Islet precursor cell (in vitro differentiated cells): Measurements from ENCODE around the gene RPGR.

ENCODE experiments used
- DNase-seq: peaks from one replicate; pipeline ENCODE4 v3.0.0-alpha.2; 2018

RPGR gene, protein sequence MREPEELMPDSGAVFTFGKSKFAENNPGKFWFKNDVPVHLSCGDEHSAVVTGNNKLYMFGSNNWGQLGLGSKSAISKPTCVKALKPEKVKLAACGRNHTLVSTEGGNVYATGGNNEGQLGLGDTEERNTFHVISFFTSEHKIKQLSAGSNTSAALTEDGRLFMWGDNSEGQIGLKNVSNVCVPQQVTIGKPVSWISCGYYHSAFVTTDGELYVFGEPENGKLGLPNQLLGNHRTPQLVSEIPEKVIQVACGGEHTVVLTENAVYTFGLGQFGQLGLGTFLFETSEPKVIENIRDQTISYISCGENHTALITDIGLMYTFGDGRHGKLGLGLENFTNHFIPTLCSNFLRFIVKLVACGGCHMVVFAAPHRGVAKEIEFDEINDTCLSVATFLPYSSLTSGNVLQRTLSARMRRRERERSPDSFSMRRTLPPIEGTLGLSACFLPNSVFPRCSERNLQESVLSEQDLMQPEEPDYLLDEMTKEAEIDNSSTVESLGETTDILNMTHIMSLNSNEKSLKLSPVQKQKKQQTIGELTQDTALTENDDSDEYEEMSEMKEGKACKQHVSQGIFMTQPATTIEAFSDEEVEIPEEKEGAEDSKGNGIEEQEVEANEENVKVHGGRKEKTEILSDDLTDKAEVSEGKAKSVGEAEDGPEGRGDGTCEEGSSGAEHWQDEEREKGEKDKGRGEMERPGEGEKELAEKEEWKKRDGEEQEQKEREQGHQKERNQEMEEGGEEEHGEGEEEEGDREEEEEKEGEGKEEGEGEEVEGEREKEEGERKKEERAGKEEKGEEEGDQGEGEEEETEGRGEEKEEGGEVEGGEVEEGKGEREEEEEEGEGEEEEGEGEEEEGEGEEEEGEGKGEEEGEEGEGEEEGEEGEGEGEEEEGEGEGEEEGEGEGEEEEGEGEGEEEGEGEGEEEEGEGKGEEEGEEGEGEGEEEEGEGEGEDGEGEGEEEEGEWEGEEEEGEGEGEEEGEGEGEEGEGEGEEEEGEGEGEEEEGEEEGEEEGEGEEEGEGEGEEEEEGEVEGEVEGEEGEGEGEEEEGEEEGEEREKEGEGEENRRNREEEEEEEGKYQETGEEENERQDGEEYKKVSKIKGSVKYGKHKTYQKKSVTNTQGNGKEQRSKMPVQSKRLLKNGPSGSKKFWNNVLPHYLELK

DNA sequence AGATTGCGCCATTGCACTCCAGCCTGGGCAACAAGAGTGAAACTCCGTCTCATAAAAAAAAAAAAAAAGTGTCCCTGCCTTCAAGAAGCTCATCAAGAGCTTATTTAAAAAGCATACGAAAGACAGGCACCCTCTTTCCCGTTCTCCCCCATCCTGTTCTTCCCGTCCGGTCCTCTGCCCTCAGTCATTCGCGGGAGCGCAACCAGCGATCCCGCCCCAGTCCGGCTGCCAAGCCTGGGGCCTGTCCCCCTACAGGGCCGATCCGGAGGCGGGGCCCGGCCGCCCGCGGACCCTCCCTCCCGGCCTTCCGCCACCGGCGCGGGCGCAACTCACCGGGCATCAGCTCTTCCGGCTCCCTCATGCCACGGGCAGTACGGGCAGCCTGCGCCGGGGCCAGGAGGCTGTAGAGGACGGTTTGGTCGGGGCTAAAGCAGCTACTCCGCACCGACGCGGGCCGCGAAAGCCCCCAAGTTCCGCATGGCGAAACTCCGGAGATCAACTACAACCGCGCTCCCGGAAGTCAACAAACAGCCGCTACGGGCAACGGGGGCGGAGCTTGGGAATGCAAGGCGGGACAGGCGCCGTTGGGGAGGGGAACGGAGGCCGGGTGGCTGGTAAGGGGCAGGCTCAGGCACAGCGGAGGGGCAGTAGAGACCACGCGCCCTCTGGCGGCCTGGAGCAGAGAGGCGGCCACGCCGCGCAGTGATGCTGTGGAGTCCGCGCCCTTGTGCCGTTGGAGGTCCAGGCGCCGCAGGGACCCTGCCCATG, at the start of gene RPGR:
RPGR (minus strand) TSS at position 503 of the 768 bp plus-strand sequence; CDS start at position 361, 142 bp downstream.
- DNase-seq, result peak; percentile 96

DNA sequence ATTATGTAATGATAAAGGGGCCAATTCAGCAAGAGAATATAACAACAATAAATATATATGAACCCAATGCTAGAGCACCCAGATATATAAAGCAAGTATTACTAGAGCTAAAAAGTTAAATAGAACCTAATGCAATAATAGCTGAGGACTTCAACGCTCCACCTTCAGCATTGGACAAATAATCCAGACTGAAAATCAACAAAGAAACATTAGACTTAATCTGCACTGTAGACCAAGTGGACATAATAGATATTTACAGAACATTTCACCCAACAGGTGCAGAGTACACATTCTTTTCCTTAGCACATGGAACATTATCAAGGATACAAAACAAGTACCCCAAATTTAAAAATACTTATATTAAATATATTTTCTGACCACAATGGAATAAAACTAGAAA, 49.4 kb upstream of the RPGR start:
- DNase-seq, result no peak

DNA sequence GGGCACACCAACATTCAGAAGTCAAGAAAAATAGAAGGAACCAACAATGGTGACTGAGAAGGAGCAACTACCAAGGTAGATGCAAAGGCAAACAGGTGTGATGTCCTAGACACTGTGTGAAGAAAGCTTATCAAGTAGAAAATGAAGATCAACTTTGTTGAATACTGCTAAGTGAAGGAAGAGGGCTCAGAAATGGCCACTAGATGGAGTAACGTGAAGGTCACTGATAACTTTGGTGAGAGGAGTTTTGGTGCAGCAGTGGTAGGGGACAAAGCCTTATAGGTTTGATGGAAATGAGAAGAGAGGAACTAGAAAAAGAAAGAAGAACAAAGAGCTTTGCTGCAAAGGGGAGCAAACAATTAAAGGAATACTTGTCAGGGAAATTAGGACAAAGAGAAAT, 48.6 kb upstream of the RPGR start:
- no peak for DNase-seq

DNA sequence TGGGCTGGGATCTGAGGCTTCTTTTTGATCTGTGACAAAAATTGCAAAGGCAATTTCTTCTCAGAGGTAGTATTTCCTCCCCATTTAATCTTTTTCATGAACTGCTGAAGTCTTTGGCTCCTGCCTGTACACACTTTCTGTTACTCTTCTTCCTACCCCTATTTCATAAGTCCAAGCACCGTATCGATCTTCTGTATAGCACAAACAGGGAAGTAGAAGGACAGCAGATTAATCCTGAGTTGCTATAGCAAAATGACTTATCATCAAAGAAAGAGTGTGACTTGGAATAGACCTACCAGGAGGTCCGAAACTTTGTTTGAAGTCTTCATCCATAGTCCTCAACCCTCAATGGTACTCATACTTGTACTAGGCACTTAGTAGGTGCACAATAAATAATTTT, 47.1 kb upstream of the RPGR start:
- DNase-seq, result no peak

DNA sequence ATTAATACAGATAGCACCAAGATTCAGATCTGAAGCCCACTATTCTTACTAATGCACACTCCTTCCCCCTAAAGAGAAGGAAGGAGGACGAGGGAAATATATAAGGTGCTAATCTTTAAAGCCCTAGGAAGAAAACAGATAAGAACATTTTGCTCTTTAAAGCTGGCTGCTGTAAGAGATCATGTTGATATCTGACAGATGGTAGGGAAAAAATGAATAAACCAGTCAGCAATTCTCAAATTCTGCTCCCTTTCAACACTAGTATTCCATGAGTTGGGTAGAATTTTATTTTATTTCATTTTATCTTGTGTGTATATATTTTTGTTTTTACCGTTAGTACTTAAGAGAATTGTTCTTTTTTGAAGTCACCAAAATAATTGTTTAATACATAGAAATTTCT, 44.3 kb upstream of the RPGR start:
- DNase-seq, result no peak

DNA sequence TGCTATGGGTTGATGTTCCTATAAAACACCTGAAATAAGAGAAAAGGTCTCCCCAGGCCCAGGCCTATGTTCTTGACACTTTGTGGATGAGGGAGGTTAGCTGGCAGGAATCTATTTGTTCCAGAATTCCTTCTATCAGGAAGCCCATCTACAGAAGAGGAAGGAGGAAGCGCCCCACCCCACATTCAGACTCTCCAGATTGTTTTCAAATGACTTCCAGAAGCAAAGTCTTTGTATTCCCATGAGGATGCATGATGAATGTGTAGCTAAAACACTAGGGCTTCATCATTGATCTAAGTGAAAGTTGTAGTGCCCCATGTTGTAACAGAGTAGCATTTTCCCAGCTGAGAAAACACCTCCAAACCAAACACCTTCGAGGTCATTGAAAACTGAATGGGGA, 41.5 kb upstream of the RPGR start:
- DNase-seq, result no peak

DNA sequence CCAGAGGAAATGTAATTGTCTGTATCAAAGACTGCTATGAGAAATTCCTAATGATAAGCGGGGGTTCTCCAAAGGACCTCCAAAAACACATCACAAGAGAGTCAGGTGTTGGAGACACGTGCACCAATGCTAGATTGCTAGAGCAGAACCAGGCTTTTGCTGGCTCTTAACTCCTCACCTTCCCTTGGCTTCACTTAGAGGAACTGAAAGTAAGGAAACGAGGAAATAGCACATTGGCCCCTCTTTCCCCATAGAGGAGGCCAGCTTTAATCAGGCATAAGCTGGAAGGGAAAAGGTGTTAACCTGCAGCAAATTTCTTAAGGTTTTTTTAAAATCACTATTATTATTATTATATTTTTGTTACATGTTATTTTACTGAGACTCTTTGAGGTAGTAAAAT, 38.6 kb upstream of the RPGR start:
- no peak for DNase-seq

DNA sequence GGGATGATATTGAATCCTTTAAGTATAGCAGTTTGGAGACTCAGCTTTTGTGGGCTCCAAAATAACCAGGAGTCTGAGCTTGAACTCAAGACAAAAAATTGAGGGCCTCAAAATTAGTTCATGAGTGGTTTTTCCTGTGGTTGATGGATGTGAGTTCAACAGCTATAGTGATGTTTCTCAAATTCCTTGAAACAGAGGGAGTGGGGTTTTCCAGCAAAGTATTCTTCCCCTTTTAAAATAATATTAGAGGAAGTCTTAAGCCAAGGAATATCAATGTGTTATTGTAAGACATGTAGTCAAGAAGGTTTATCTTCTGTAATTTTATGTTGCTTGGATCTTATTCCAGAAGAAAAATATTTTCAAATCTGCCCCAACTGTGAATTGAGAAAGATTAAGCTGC, 35.7 kb upstream of the RPGR start:
- no peak for DNase-seq

DNA sequence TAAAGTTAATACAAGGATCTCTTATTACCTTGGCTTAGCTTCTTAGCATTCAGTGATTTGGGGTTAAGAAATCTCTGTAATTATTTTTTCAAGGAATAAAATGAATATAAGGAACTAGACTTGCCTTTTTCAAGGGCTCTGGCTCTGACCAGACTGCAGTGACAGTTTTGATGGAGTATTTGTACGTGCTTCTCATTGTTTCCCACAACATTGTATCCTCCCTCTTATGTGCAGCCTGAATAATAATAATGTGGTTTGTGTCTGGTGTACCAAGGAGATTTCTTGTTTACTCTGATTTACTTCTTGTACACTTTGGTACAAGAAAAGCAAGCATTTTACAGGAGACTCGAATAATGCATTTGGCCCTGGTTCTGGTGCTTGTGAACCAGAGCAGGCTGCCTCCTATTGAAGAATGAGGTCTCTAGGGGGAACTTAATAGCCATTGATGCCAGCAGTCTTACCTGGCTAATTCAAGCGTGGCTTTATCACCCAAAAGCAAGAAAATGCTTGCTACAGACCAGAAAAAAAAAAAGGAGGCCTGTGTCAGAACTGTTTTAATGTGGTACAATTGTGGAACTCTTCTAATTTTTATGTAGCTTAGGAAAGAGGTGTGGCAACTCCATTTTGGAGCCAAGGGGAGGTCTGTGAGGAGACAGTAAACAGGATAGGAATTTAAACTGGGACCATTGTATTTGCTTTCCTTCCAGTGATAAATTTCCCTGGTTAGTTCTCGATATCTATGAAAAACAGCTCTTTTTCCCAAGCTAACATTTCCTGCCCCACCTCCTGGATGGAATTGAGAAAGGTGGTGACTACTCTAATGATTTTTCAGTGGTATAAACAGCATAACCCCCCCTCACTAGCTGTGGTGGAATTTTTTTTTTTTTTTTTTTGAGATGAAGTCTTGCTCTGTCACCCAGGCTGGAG, 30.7 kb upstream of the RPGR start:
- DNase-seq, result no peak

DNA sequence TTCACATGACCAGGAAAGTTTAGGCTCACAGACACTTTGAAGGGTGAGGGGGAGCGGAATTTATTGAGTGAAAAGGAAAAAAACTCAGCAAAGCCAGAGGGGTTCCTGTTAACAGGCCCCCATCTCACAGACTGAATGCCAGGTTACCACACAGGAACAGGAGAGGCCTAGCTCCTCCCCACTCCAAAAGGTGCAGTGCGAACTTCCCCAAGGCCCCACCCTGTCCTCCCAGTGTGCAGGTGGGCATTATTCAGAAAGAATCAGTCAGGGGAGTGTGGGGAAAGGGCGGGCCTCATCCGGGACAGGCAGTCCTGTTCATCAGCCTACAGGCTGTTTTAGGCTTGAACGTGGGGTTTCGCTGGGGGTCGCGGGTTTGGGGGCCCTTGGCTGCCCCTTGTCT, 29.1 kb upstream of the RPGR start:
- no peak for DNase-seq

DNA sequence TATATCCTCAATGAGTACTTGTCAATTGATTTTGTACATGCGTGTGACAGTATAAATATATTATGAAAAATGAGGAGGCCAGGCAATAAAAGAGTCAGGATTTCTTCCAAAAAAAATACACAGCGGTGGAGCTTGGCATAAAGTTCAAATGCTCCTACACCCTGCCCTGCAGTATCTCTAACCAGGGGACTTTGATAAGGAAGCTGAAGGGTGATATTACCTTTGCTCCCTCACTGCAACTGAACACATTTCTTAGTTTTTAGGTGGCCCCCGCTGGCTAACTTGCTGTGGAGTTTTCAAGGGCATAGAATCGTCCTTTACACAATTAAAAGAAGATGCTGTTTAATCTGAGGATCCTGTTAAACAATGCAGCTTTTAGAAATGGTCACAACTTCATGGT, 25.1 kb upstream of the RPGR start, which contains the start of gene OTC:
OTC (plus strand) TSS at position 243 of the 400 bp plus-strand sequence; CDS start at position 336, 93 bp downstream.
- DNase-seq, result no peak

DNA sequence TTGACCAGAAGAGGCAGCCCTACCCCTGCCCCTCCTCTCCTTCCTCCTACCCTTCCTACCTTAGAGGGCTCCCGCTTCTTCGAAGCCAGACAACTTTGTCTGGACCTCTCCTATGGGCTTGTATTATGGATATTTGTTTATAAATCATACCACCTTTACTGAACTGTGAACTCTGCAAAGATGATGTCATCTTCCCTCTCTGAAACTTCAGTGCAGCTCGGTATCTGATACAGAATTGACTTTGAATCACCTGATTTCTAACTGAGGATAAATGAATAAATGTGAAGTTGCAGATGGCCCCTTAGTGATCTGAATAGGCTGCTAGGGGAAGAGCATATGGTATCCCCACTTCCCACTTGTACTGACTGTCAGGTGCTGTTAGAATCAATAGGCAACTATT, 24.0 kb upstream of the RPGR start:
- DNase-seq, result no peak

DNA sequence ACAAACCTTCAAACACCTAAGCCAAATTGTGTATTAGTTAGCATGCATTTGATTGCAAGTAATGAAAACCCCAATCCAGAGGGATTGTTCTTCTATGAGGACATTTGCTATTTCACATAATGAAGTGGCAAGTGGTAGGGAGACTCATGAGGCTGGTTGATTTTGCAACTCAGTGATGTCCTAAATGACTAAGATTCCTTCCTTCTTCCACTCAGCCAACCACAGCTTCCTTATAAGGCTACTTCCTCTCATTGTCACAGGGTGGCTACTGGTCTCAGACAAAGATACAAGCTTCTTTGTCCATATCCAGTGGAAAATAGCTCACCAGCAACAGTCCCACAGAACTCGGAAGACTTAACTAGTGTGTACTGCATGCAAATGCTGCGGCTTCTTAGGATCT, 19.8 kb upstream of the RPGR start:
- DNase-seq, result no peak

DNA sequence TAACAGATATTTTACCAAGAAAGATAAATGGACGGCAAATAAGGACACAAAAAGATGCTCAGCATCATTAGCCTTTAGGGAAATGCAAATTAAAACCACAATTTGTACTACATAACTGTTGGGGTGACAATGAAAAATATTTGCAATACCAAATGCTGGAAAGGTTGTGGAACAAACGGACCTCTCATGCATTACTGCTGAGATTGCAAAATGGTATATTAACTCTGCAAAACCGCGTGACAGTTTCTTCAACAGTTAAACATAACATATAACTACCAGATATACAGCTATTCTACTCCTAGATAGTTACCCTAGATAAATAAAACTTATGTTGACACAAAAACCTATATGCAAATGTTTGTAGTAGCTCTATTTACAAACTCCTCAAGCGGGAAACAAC, 18.8 kb upstream of the RPGR start:
- no peak for DNase-seq

DNA sequence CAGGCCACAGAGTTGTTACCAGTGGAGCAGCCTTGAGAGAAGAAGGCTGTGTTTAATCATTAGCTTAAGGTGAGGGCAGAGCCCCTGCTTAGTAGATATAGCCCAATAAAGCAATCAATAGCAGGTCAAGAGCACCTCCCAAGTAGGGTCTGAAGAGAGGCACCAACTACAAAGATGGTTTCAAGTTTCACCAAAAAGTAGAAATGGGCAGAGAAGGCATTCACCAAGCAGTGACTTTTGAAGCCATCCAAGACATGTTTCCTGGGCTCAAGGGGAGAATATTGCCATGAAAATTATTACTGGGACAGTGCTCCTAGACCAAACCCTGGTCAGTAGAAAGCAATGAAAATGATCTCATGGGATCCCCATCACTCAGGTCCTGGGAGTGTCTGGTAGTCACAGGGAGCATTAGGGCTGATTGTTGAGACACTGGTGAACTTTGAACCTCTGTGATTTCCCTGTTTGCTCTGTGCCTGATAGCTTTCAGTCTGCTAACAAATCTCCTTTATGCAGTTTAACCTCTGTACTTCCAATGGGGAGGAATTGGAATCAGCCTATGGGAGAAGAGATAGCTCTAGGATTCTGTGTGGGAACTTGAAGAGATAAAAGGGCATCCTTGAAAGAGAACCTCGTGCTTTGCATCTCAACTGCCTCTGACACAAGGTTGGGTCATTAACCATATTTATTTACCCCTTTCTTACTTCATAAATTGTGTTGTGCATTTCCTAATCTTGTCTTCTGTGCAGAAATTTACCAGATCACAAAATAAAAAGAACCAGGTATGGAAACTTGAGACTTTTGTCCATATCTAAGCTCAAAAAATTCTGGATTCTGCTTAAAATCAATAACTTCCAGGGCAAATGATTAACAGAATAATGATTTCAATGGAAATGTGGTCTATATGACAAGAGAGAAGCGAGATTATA, 15.8 kb upstream of the RPGR start:
- DNase-seq, result no peak

DNA sequence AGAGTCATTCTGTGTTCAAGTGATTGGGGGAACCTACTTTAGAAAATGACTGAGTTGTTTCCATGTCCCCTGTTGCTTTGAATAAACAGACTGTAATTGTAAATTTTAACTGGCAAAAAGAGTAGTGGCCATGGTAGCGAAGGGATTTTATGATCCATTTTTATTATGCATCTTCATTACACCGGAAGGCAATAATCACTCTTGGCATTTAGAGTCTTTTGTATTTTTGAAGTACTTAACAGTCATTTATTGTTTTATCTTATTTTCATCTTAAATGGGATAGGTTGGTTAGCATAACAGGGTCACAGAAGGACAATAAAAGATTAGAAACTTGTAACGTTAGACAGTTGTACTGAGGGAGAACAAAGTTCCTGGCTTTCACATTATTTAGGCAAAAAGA, 14.1 kb upstream of the RPGR start:
- no peak for DNase-seq

DNA sequence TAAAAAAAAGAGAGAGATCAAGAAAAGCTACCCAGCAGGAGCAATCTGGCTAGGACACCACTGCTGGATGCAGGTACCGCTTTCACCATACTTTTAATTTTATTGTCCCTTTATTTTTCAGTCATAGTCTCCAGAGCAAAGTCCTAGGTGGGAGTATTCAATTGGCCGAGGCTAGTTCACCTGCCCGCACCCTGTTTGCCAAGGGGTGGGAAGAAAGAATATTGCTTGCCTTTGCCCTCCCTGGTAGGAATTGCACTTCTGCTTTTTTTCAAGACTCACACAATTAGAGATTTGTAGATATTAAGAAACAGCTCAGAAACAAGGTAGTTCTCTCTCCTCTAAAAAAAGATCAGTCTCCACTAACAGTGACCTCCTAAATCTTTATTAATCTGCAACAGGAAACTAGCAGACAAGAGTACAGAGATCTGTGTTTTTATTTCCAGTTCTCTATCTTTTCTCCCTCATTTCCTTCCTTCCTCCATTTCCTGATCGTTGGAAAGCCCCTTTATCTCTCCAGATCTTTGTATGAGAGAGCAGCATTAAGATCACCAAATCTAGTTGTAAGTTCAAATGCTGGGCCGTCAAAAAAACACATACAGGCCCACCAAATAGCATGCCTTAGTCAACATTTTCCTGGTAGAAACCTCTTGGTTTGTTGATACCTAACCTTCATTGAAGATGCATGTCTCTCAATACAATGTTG, 9.4 kb upstream of the RPGR start:
- no peak for DNase-seq

DNA sequence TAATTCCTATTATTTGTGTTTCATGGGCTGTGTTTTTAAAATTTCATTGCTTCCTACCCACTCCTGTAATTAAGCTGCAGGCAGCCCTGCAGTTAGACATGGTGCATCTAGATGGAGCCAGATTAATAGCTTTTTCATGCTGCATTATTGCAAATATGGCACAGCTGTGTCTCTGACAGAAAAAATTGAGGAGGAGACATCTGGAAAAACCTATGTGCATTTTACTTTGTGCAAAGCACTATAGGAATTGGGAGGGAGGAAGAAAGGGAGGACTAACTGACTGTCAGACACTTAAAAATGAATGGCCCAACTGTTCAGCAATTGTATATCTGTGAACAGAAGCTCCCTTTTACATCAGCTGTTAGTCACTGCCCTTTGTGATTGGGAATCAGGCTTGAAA, 8.1 kb upstream of the RPGR start:
- no peak for DNase-seq

DNA sequence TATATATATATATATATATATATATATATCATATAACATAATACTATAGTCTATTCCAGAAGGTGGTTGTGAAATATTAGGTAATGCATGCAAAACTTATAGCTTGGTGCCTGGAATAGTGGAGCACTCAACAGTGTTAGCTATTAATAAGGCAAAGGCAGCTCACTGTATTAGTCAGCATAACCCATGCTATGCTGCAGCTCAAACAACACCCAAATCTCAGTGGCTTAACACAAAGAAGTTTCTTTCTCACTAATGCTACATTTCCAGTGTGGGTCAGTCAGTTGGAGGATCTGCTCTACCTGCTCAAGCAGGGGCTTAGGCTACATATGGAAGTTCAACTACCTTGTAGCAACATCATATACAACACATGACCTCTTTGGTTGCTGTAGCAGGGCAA, 5.2 kb upstream of the RPGR start:
- no peak for DNase-seq

DNA sequence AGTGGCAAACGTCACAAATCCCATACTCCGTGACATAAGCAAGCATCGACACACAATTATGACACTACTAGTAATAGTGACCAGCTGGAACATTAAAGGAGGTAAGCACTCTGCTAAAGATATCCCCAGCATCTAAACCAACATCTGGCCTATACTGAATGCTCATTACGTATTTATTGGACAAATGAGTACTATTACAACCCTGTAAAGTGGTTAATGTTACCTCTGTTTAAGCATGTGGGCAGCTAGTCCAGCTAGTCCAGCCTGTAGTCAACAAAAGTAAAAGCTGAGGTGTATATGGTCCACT, 419 bp upstream of the RPGR start:
- no peak for DNase-seq
